HPDE6-E6E7 (cell line): ENCODE measurements around the gene RAB40B.
A peak's percentile ranks its signal among the peaks of the same experiment; 100 is the strongest.

ENCODE experiments used
- DNase-seq: peaks from one replicate; pipeline ENCODE4 v3.0.0; 2011; ENCODE audit warnings: missing footprints; ENCODE audit errors: extremely low spot score

RAB40B gene

GRCh38 chr17:82615084-82616020 lies 83.1 kb downstream of the RAB40B start:
- no peak for DNase-seq

DNA sequence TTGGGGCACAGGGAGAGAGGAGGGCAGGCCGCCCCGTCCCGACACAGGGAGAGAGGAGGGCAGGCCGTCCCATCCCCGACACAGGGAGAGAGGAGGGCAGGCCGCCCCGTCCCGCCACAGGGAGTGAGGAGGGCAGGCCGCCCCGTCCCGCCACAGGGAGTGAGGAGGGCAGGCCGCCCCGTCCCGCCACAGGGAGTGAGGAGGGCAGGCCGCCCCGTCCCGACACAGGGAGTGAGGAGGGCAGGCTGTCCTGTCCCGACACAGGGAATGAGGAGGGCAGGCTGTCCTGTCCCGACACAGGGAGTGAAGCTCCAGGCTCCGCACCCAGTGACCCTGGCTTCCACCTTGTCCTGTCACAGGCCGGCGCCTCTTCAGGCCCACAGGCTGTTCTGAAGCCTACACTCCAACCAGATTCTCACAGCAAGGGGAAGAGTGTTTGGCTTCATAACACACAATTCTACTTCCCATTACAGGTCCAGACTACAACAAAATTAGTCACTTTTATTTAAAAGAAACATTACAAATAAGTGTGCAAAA lies 84.3 kb downstream of the RAB40B start:
- DNase-seq, result no peak

GRCh38 chr17:82613283-82614094 lies 85.0 kb downstream of the RAB40B start:
- no peak for DNase-seq

GRCh38 chr17:82611140-82612058 lies 87.1 kb downstream of the RAB40B start:
- no peak for DNase-seq

DNA sequence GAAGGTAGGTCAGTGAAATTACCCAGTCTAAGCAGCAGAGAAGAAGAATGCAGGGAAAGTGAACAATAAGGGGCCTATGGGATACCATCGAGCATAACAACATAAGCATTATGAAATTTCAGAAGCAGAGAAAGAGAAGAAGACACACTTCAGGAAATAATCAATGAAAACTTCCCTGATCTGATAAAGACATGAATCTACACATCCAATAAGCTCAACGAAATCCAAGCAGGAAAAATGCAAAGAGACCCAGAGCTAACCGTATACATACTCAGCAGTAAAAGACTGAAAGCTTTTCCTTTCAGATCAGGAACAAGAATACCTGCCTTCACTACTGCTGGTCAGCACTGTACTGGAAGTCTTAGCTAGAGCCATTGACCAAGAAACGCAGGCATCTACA lies 88.8 kb downstream of the RAB40B start:
- no peak for DNase-seq

DNA sequence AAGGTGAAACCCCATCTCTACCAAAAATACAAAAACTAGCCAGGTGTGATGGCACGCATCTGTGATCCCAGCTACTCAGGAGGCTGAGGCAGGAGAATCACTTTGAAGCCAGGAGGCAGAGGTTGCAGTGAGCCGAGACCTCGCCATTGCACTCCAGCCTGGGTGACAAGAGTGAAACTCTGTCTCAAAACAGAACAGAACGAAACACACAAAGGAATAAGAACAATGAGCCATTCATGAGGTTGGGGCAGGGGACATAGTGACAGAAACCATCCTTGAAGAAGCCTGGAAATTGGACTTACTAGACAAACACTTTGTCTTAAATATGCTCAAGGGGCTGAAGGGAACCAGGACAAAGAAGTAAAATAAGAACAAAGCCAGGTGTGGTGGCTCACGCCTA lies 89.7 kb downstream of the RAB40B start:
- no peak for DNase-seq

DNA sequence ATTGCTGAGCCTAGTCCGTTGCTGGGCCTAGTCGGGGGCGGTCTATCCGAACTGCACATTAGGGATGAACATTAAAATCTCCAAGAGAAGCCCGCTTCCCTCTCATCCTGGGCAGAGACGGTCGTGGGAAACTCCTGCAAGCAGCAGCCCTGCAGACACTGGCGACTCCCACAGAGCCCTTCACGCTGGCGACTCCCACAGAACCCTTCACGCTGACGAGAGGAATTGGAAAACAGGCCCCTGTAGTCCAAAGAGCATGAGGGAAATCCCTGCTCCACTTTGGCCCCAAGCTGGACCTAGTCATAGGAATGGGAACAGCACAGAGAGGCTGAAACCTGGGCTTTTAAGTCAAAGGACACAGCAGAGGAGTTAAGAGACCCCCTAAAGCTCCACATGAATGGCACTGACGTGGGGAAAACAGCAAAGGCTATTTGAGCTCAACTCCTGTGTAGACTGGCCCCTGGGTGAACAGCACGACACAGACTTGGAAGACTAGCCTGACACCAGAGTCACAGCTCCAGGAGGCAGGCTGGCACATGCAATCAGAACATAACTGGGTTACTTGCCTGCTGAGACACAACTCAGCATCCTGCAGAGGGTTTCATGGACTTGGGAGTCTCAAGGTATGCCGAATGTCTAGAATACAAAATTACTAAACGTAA lies 92.4 kb downstream of the RAB40B start:
- DNase-seq, result peak; percentile 42
